Measurements from ENCODE around the gene ACVR1B.

DNA sequence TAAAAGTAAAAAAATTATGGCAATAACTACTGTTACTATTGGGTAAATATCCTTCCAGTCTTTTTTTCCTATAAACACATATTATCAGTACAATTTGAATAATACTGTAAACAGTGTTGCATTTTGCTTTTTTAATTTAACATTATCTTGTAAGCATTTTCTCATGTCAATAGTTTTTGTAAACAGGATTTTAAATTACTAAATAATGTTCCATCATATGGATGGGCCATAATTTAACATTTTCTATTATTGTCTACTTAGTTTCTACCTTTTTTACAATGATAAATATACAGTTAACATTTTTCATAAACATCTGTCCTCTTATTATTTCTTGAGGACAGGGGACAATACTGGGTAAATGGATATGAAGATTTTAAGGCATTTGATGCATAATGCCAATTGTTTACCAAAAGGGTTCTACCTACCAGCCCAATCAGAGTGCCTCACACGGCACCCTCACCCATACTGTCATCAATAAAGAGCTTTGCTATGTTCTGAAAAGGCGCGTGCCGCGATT lies 759 bp upstream of the ACVR1B start:
- TF ChIP-seq POLR2A (IDR thresholded peaks at IDR 0.05) (no peak), POLR2AphosphoS5 (IDR thresholded peaks at IDR 0.05) (no peak)
- TF ChIP-seq, protein P1, sequence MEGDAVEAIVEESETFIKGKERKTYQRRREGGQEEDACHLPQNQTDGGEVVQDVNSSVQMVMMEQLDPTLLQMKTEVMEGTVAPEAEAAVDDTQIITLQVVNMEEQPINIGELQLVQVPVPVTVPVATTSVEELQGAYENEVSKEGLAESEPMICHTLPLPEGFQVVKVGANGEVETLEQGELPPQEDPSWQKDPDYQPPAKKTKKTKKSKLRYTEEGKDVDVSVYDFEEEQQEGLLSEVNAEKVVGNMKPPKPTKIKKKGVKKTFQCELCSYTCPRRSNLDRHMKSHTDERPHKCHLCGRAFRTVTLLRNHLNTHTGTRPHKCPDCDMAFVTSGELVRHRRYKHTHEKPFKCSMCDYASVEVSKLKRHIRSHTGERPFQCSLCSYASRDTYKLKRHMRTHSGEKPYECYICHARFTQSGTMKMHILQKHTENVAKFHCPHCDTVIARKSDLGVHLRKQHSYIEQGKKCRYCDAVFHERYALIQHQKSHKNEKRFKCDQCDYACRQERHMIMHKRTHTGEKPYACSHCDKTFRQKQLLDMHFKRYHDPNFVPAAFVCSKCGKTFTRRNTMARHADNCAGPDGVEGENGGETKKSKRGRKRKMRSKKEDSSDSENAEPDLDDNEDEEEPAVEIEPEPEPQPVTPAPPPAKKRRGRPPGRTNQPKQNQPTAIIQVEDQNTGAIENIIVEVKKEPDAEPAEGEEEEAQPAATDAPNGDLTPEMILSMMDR (IDR thresholded peaks at IDR 0.05), result no peak
